ENCODE data around the gene GRAMD1C.
A peak's percentile ranks its signal among the peaks of the same experiment; 100 is the strongest.

The GRAMD1C gene

DNA sequence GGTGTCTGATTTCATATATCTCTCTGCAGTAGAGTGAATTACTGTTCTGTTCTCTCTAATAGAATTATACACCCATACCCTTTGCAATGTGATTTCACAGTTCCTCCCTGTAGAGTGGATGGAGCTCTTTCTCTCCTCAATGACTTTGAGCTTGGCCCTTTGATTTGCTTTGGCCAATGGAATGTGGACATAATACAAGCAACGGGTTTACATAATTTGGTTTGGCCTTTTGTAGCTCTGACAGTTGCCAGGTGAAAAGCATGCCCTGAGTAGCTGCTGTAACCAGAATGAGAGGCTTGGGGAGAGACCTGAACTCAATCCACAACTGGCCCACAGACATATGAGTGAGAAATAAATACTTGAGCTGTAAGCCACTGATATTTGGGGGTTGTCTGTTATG is 141.3 kb downstream of the GRAMD1C start:
- H2AFZ ChIP-seq (ENCODE audit: low read depth, low read length) = no peak overlapping the region
- H3K36me3 ChIP-seq (ENCODE audit: insufficient read depth, low read length) = no peaks in the 10 kb centered on the region
- no peaks in the 10 kb centered on the region for H3K4me1 ChIP-seq (ENCODE audit: insufficient read depth, low read length)
- TF ChIP-seq, protein P1, sequence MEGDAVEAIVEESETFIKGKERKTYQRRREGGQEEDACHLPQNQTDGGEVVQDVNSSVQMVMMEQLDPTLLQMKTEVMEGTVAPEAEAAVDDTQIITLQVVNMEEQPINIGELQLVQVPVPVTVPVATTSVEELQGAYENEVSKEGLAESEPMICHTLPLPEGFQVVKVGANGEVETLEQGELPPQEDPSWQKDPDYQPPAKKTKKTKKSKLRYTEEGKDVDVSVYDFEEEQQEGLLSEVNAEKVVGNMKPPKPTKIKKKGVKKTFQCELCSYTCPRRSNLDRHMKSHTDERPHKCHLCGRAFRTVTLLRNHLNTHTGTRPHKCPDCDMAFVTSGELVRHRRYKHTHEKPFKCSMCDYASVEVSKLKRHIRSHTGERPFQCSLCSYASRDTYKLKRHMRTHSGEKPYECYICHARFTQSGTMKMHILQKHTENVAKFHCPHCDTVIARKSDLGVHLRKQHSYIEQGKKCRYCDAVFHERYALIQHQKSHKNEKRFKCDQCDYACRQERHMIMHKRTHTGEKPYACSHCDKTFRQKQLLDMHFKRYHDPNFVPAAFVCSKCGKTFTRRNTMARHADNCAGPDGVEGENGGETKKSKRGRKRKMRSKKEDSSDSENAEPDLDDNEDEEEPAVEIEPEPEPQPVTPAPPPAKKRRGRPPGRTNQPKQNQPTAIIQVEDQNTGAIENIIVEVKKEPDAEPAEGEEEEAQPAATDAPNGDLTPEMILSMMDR (IDR thresholded peaks at IDR 0.05; ENCODE audit: borderline replicate concordance, extremely low read depth, low read length, poor library complexity, severe bottlenecking) = no peak
- TF ChIP-seq EZH2 (IDR thresholded peaks at IDR 0.05; ENCODE audit: borderline replicate concordance, low read depth, low read length, severe bottlenecking) = no peak
- no peaks in the 10 kb centered on the region for H4K20me1 ChIP-seq (ENCODE audit: insufficient read depth, low read length)
- no peaks in the 10 kb centered on the region for H3K9me3 ChIP-seq (ENCODE audit: insufficient read depth, low read length, severe bottlenecking)
- H3K9ac ChIP-seq (ENCODE audit: low read depth, low read length) = no peak overlapping the region
- H3K4me3 ChIP-seq (ENCODE audit: low read depth in 1 of 2, low read length in 2 of 2) = no peak overlapping the region
- H3K79me2 ChIP-seq (ENCODE audit: insufficient read depth, low read length) = no peaks in the 10 kb centered on the region
- DNase-seq (no peak), ATAC-seq (ENCODE audit: insufficient read depth, low read depth) (no peak)
- no peak overlapping the region for H3K27ac ChIP-seq (ENCODE audit: low read length)
- H3K4me2 ChIP-seq (ENCODE audit: insufficient read depth, low read length) = no peak overlapping the region
- H3K27me3 ChIP-seq (ENCODE audit: insufficient read depth, low read length, poor library complexity) = no peaks in the 10 kb centered on the region

DNA sequence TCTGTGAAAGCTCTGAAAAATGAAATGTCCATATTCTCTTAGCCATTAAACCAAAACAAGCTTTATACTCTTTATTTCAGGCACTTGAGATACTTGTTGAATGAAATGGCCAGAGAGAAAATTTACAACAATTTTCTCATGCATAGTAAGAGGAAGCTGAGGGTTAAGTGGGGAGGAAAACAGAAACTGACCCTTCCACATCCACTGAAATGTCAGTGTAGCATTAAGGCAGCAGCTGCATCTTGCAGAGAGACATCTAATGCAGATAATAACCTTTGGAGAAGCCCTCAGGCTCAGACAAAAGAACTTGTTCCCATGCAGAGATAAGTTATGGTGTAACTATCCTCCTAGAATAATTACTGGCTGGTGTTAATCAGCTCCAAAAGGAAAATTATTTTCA is 143.2 kb downstream of the GRAMD1C start:
- TF ChIP-seq, protein P1 (IDR thresholded peaks at IDR 0.05; ENCODE audit: borderline replicate concordance, extremely low read depth, low read length, poor library complexity, severe bottlenecking) = no peak
- TF ChIP-seq EZH2 (IDR thresholded peaks at IDR 0.05; ENCODE audit: borderline replicate concordance, low read depth, low read length, severe bottlenecking) = no peak

DNA sequence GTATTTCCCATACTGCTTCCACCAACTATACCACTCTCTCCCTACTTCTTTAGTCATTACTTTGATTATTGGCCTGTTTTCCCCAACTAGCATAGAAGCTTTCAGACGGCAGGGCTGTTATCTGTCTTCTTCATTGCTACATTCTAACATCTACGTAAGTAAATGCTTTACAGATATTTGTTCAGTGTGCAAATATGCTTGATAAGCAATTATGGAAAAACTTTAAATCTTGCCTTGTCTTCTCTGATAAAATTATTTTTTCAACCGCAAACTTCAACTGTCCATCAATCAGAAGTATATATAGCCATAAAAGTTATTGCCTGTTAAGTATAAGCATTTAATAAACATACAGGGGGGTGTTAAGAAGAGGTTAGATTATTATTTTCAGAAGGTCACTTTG is 145.0 kb downstream of the GRAMD1C start:
- H3K27me3 ChIP-seq (ENCODE audit: insufficient read depth, low read length, poor library complexity) = no peaks in the 10 kb centered on the region
- H3K79me2 ChIP-seq (ENCODE audit: insufficient read depth, low read length) = no peaks in the 10 kb centered on the region
- no peak overlapping the region for H2AFZ ChIP-seq (ENCODE audit: low read depth, low read length)
- DNase-seq (no peak), ATAC-seq (ENCODE audit: insufficient read depth, low read depth) (no peak)
- H3K4me3 ChIP-seq (ENCODE audit: low read depth in 1 of 2, low read length in 2 of 2) = no peak overlapping the region
- no peaks in the 10 kb centered on the region for H3K4me1 ChIP-seq (ENCODE audit: insufficient read depth, low read length)
- no peak overlapping the region for H3K27ac ChIP-seq (ENCODE audit: low read length)
- H4K20me1 ChIP-seq (ENCODE audit: insufficient read depth, low read length) = no peaks in the 10 kb centered on the region
- no peaks in the 10 kb centered on the region for H3K9me3 ChIP-seq (ENCODE audit: insufficient read depth, low read length, severe bottlenecking)
- H3K4me2 ChIP-seq (ENCODE audit: insufficient read depth, low read length) = no peak overlapping the region
- H3K9ac ChIP-seq (ENCODE audit: low read depth, low read length) = no peak overlapping the region
- no peak for TF ChIP-seq EZH2 (IDR thresholded peaks at IDR 0.05; ENCODE audit: borderline replicate concordance, low read depth, low read length, severe bottlenecking)
- TF ChIP-seq, protein P1 (IDR thresholded peaks at IDR 0.05; ENCODE audit: borderline replicate concordance, extremely low read depth, low read length, poor library complexity, severe bottlenecking) = no peak
- H3K36me3 ChIP-seq (ENCODE audit: insufficient read depth, low read length) = no peaks in the 10 kb centered on the region

More for the DNA sequence above, 143.2 kb downstream of the GRAMD1C start:
- Histone ChIP-seq H4K20me1 (ENCODE audit: insufficient read depth, low read length) (no peaks in the 10 kb centered on the region), H3K9me3 (ENCODE audit: insufficient read depth, low read length, severe bottlenecking) (no peaks in the 10 kb centered on the region), H3K27ac (ENCODE audit: low read length) (no peak overlapping the region), H3K4me3 (ENCODE audit: low read depth in 1 of 2, low read length in 2 of 2) (no peak overlapping the region), H3K79me2 (ENCODE audit: insufficient read depth, low read length) (no peaks in the 10 kb centered on the region), H3K27me3 (ENCODE audit: insufficient read depth, low read length, poor library complexity) (no peaks in the 10 kb centered on the region), H3K4me1 (ENCODE audit: insufficient read depth, low read length) (no peaks in the 10 kb centered on the region), H2AFZ (ENCODE audit: low read depth, low read length) (no peak overlapping the region), H3K9ac (ENCODE audit: low read depth, low read length) (no peak overlapping the region), H3K4me2 (ENCODE audit: insufficient read depth, low read length) (no peak overlapping the region), H3K36me3 (ENCODE audit: insufficient read depth, low read length) (no peaks in the 10 kb centered on the region)
- DNase-seq (no peak), ATAC-seq (ENCODE audit: insufficient read depth, low read depth) (no peak)

DNA sequence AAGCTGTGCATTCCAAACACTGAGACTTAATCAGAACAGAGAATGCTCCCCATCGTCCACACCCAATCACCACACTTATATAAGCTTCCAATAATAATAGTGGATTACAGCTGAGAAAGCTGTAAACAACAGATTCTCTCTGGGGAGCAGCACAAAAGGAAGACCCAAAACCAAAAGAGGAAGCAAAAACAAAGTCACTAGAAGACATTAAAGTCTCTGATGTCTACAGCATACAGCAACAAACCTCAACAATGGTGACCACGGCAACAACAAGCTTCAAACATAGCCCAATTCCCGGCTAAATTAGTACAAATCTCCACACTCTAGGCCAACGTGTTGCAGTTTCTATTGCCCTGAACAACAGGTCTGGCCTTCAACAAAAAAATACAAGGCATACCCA is 147.0 kb downstream of the GRAMD1C start:
- Histone ChIP-seq H3K4me2 (ENCODE audit: insufficient read depth, low read length) (no peak overlapping the region), H3K27me3 (ENCODE audit: insufficient read depth, low read length, poor library complexity) (no peaks in the 10 kb centered on the region), H3K27ac (ENCODE audit: low read length) (no peak overlapping the region), H3K9me3 (ENCODE audit: insufficient read depth, low read length, severe bottlenecking) (no peaks in the 10 kb centered on the region), H3K4me1 (ENCODE audit: insufficient read depth, low read length) (no peaks in the 10 kb centered on the region), H3K4me3 (ENCODE audit: low read depth in 1 of 2, low read length in 2 of 2) (no peak overlapping the region), H3K36me3 (ENCODE audit: insufficient read depth, low read length) (no peaks in the 10 kb centered on the region), H4K20me1 (ENCODE audit: insufficient read depth, low read length) (no peaks in the 10 kb centered on the region), H2AFZ (ENCODE audit: low read depth, low read length) (no peak overlapping the region), H3K9ac (ENCODE audit: low read depth, low read length) (no peak overlapping the region), H3K79me2 (ENCODE audit: insufficient read depth, low read length) (no peaks in the 10 kb centered on the region)
- ATAC-seq (ENCODE audit: insufficient read depth, low read depth) (peak; percentile 76), DNase-seq (peak; percentile 14)
- TF ChIP-seq, protein P1 (IDR thresholded peaks at IDR 0.05; ENCODE audit: borderline replicate concordance, extremely low read depth, low read length, poor library complexity, severe bottlenecking) = no peak
- no peak for TF ChIP-seq EZH2 (IDR thresholded peaks at IDR 0.05; ENCODE audit: borderline replicate concordance, low read depth, low read length, severe bottlenecking)
